Heart left ventricle (tissue), 16 donors: ENCODE data around the gene GPR153. TPM values are rescaled to one million over a fixed set of nuclear protein-coding genes. Genes with fewer than 3 reads are reported as not detected.

Experiments
- ATAC-seq, 4 donors: fragments of 200-7000 bp; cut with Tn5 transposase; one replicate each; pipeline ENCODE4 v1.9.1; 2020 to 2022; ENCODE audit warnings: moderate library complexity in 4 of 4, mild to moderate bottlenecking in 3 of 4, moderate number of reproducible peaks in 1 of 4
- DNase-seq, 5 donors: peaks; one replicate each; pipeline ENCODE4 v3.0.0-alpha.2; 2020
- H3K27ac ChIP-seq, 12 donors: fragments of 200-600 bp; sonication (generic) in 4 of 12; one replicate each; pipeline versions ENCODE4 v1.5.0 to v1.8.0; 2016 to 2022; ENCODE audit warnings: mild to moderate bottlenecking in 2 of 12
- H3K27me3 ChIP-seq, 9 donors: fragments of 200-600 bp; sonication (generic) in 2 of 9; one replicate each; pipeline versions ENCODE4 v1.5.1 to v1.8.0; 2016 to 2022; ENCODE audit warnings: mild to moderate bottlenecking in 3 of 9
- H3K36me3 ChIP-seq, 9 donors: fragments of 200-600 bp; sonication (generic) in 2 of 9; one replicate each; pipeline versions ENCODE4 v1.5.0 to v1.8.0; 2018 to 2022; ENCODE audit warnings: mild to moderate bottlenecking in 2 of 9
- H3K4me1 ChIP-seq, 12 donors: fragments of 200-600 bp; sonication (generic) in 4 of 12; one replicate each; pipeline versions ENCODE4 v1.5.0 to v1.8.0; 2016 to 2022; ENCODE audit warnings: mild to moderate bottlenecking in 3 of 12
- H3K4me3 ChIP-seq, 12 donors: fragments of 200-600 bp; sonication (generic) in 4 of 12; one replicate each; pipeline versions ENCODE4 v1.5.0 to v1.8.0; 2017 to 2022; ENCODE audit warnings: mild to moderate bottlenecking in 9 of 12, moderate library complexity in 4 of 12
- H3K9me3 ChIP-seq, 12 donors: fragments of 200-600 bp; sonication (generic) in 4 of 12; one replicate each; pipeline versions ENCODE4 v1.5.0 to v1.8.0; 2016 to 2022; ENCODE audit warnings: mild to moderate bottlenecking in 1 of 12
- CTCF ChIP-seq, 12 donors: fragments of 200-600 bp; sonication (generic) in 4 of 12; IDR thresholded peaks; one replicate each; pipeline versions ENCODE4 v1.5.0 to v1.8.0; 2018 to 2022; ENCODE audit warnings: antibody characterized with exemption in 12 of 12, mild to moderate bottlenecking in 5 of 12
- POLR2A ChIP-seq, 2 donors: fragments of 450-650 bp; IDR thresholded peaks; one replicate each; pipeline ENCODE4 v1.6.1; 2017; ENCODE audit warnings: antibody characterized with exemption in 2 of 2, mild to moderate bottlenecking in 2 of 2, moderate library complexity in 2 of 2
- WGBS, 4 donors: extraction: QIAGEN DNeasy Blood & Tissue Kit in 2 of 4; methylation state at CpG; one replicate each; pipeline versions ENCODE4 v1.1.5 to v1.1.7; 2013 to 2018; 5-methylcytosine and 5-hydroxymethylcytosine counted together
- intact Hi-C, 10 donors: fragments of 100-400 bp; cut with DNase I; formaldehyde crosslinking; loops; one replicate each; pipeline versions ENCODE4 v1.11.1 to v1.14.2; 2022
- polyA plus RNA-seq, 2 donors: library from polyadenylated mRNA; stranded (reverse); fragments of 200-250 nt; gene quantifications; one replicate each; pipeline ENCODE4 v1.2.3, GENCODE V29; 2013
- total RNA-seq, 9 donors: library from RNA; depleted of rRNA in 2 of 9; stranded (reverse); fragments of >200 nt in 2 of 9; fragmentation: NEBNext Ultra II Directional in 3 of 9; extraction: Animal tissue kit (Norgen Biotek cat#: 25700) in 3 of 9; gene quantifications; one replicate each; pipeline versions ENCODE4 v1.1.0 to v1.2.4, GENCODE V29; 2016 to 2023
- donor health status: ischemic (EF 13 %, LVEDD 7.1; RV severe dilation, severe dysfunction).
- donor health status: healthy with polysubstance abuse.
- donor health status: DM: no; HTN: yes; CAD: no.
- donor health status: DM: no; HTN: no; CAD: no.
- donor health status: ischemic (EF 25% LVEDD 6.9; RV normal size, moderate dysfunction).
- donor health status: ischemic (EF 25% LVEDD 5.7; RV mildly dilated, moderate dysfunction).
- donor health status: healthy.
- donor health status: DM: yes; HTN: yes; CAD: no.
- donor health status: ischemic (EF 35%, LVEDD 5.7; RV mildly dilated, moderate dysfunction).
- donor health status: nonischemic (EF 11% LVEDD 7.7; RV severe dilation, severe dysfunction).
- donor health status: DM: yes; HTN: yes; CAD: no.
- donor health status: PGD.
- donor health status: ischemic (EF 29% LVEDD 5.4; RV normal size, mild dysfunction).
- donor health status: nonischemic (EF 23%, LVEDD 6.1; RV moderate dilation, normal function).

GPR153 gene
- total and polyA plus RNA-seq, 11 donors: 2.7 to 30.0 (median 4.7) TPM

- peaks cover 0 to 80% (median 28%) of the 10 kb centered on the region in 9 donors for H3K36me3 ChIP-seq
- H3K4me1 ChIP-seq: peaks cover 0 to 24% (median 19%) of the 10 kb centered on the region in 12 donors
- DNase-seq (no peak), ATAC-seq (no peak)
- WGBS, 4 donors: 76 to 82% (median 79%) methylated on average over 16 of the region's 16 CpGs
- no peak for TF ChIP-seq POLR2A (IDR thresholded peaks at IDR 0.05)
- TF ChIP-seq CTCF (IDR thresholded peaks at IDR 0.05): no peak
- H3K9me3 ChIP-seq: no peaks in the 10 kb centered on the region
- H3K4me3 ChIP-seq: no peak overlapping the region
- no peak overlapping the region for H3K27ac ChIP-seq
- intact Hi-C loops: no loop called here
- H3K27me3 ChIP-seq: no peaks in the 10 kb centered on the region
These were observed 42.3 kb downstream of the GPR153 start for GRCh38 chr1:6218375-6219164.

GRCh38 chr1:6212193-6212959 is 48.5 kb downstream of the GPR153 start:
- TF ChIP-seq CTCF (IDR thresholded peaks at IDR 0.05) (no peak), POLR2A (IDR thresholded peaks at IDR 0.05) (no peak)
- 70 to 87% (median 75%) methylated on average over 18 to 20 of the region's 20 CpGs for WGBS, 4 donors
- DNase-seq (peak in 1 of 5 donors; percentile 17), ATAC-seq (no peak)
- peaks cover 0 to 38% (median 22%) of the 10 kb centered on the region in 12 donors for H3K4me1 ChIP-seq
- no peaks in the 10 kb centered on the region for H3K9me3 ChIP-seq
- intact Hi-C loops: no loop called here
- no peak overlapping the region for H3K27ac ChIP-seq
- peaks cover 0 to 15% (median 0%) of the 10 kb centered on the region in 9 donors for H3K27me3 ChIP-seq
- H3K36me3 ChIP-seq: peaks cover 0 to 71% (median 38%) of the 10 kb centered on the region in 9 donors
- no peak overlapping the region for H3K4me3 ChIP-seq

- intact Hi-C loops: no loop called here
- TF ChIP-seq CTCF (IDR thresholded peaks at IDR 0.05) (no peak), POLR2A (IDR thresholded peaks at IDR 0.05) (no peak)
- no peak for ATAC-seq
- H3K4me1 ChIP-seq: peaks cover 0 to 42% (median 25%) of the 10 kb centered on the region in 12 donors
- H3K4me3 ChIP-seq: no peak overlapping the region
- 85 to 96% (median 89%) methylated on average over 10 to 16 of the region's 16 CpGs for WGBS, 4 donors
- no peaks in the 10 kb centered on the region for H3K9me3 ChIP-seq
- peaks cover 0 to 20% (median 0%) of the 10 kb centered on the region in 9 donors for H3K27me3 ChIP-seq
- peaks cover 0 to 64% (median 38%) of the 10 kb centered on the region in 9 donors for H3K36me3 ChIP-seq
- no peak overlapping the region for H3K27ac ChIP-seq
- DNase-seq: peak in 1 of 5 donors; percentile 6
These were observed 49.2 kb downstream of the GPR153 start for GRCh38 chr1:6211731-6212130.
